Measurements from ENCODE around the gene GPR61. TPM values are rescaled to one million over a fixed set of nuclear protein-coding genes. Genes with fewer than 3 reads are reported as not detected.

Gene GPR61
- polyA plus RNA-seq, 1 donor (not counting 4 experiments of a cell fraction or from before 2014, with no cell fraction given): not detected

DNA sequence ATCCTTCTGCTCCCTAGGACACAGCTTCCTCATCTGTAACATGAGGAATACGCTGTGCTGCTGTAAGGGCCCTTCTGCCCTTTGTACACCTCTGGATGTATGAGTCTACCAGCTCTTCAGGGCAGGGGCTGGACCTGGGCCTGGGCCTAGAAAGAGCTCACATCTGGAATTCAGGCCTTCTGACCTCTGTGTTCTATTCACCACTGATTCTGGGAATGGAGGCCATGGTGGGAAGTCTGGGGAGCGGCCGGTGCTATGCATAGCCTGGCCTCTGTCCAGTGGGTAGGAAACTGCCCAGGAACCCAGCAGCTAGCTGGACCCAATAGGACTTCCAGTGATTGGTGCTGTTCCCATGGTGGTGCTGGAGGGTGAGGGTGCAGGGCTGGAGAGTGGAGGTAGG is 11.0 kb upstream of the GPR61 start:
- Histone ChIP-seq H3K4me1 (ENCODE audit: control insufficient read depth, extremely low read depth, insufficient read depth, low read length) (peaks cover 6% of the 10 kb centered on the region), H3K79me2 (ENCODE audit: control insufficient read depth, insufficient read depth, low read length) (no peaks in the 10 kb centered on the region), H2AFZ (ENCODE audit: control insufficient read depth, low read length) (no peak overlapping the region), H3K4me2 (ENCODE audit: control insufficient read depth, extremely low read depth, insufficient read depth, low read depth, low read length) (no peak overlapping the region), H3K9ac (ENCODE audit: control insufficient read depth, extremely low read depth, insufficient read depth, low read length) (no peak overlapping the region), H3K4me3 (ENCODE audit: control insufficient read depth in 2 of 3, extremely low read depth in 1 of 3, insufficient read depth in 2 of 3, low read depth in 1 of 3, low read length in 3 of 3) (no peak overlapping the region), H3K9me1 (ENCODE audit: control insufficient read depth, extremely low read depth, insufficient read depth, low read length) (no peaks in the 10 kb centered on the region), H4K20me1 (ENCODE audit: control insufficient read depth, extremely low read depth, insufficient read depth, low read length) (no peaks in the 10 kb centered on the region), H3K36me3 (ENCODE audit: control insufficient read depth in 2 of 2, extremely low read depth in 1 of 2, insufficient read depth in 2 of 2, low read length in 2 of 2) (no peaks in the 10 kb centered on the region), H3K27me3 (ENCODE audit: control insufficient read depth, extremely low read depth, insufficient read depth, low read length) (no peaks in the 10 kb centered on the region), H3K27ac (ENCODE audit: control insufficient read depth, insufficient read depth, low read length) (no peak overlapping the region), H3K9me3 (ENCODE audit: control insufficient read depth, low read depth, low read length) (no peaks in the 10 kb centered on the region)
- dilution Hi-C loops (cut with MboI; ENCODE audit: extremely low pct_ligation_motif_present, low sequenced_read_pairs): no loop called here
- FAIRE-seq (no peak), DNase-seq (ENCODE audit: low read depth, low spot score) (no peak)
- TF ChIP-seq, protein P1, sequence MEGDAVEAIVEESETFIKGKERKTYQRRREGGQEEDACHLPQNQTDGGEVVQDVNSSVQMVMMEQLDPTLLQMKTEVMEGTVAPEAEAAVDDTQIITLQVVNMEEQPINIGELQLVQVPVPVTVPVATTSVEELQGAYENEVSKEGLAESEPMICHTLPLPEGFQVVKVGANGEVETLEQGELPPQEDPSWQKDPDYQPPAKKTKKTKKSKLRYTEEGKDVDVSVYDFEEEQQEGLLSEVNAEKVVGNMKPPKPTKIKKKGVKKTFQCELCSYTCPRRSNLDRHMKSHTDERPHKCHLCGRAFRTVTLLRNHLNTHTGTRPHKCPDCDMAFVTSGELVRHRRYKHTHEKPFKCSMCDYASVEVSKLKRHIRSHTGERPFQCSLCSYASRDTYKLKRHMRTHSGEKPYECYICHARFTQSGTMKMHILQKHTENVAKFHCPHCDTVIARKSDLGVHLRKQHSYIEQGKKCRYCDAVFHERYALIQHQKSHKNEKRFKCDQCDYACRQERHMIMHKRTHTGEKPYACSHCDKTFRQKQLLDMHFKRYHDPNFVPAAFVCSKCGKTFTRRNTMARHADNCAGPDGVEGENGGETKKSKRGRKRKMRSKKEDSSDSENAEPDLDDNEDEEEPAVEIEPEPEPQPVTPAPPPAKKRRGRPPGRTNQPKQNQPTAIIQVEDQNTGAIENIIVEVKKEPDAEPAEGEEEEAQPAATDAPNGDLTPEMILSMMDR (optimal IDR thresholded peaks at IDR 0.05 in 1 of 3, IDR thresholded peaks at IDR 0.05 in 1 of 3, conservative IDR thresholded peaks at IDR 0.05 in 1 of 3; ENCODE audit: extremely low read depth in 1 of 3, insufficient read depth in 2 of 3, low read length in 3 of 3): no peak
- no peak for TF ChIP-seq EZH2 (IDR thresholded peaks at IDR 0.05; ENCODE audit: low read length)

GRCh38 chr1:109529881-109530456 is 9.7 kb upstream of the GPR61 start:
- Histone ChIP-seq H3K4me3 (ENCODE audit: control insufficient read depth in 2 of 3, extremely low read depth in 1 of 3, insufficient read depth in 2 of 3, low read depth in 1 of 3, low read length in 3 of 3) (no peak overlapping the region), H3K9me1 (ENCODE audit: control insufficient read depth, extremely low read depth, insufficient read depth, low read length) (no peaks in the 10 kb centered on the region), H3K36me3 (ENCODE audit: control insufficient read depth in 2 of 2, extremely low read depth in 1 of 2, insufficient read depth in 2 of 2, low read length in 2 of 2) (no peaks in the 10 kb centered on the region), H3K27ac (ENCODE audit: control insufficient read depth, insufficient read depth, low read length) (no peak overlapping the region), H3K4me1 (ENCODE audit: control insufficient read depth, extremely low read depth, insufficient read depth, low read length) (peaks cover 6% of the 10 kb centered on the region), H3K27me3 (ENCODE audit: control insufficient read depth, extremely low read depth, insufficient read depth, low read length) (no peaks in the 10 kb centered on the region), H2AFZ (ENCODE audit: control insufficient read depth, low read length) (no peak overlapping the region), H3K9ac (ENCODE audit: control insufficient read depth, extremely low read depth, insufficient read depth, low read length) (no peak overlapping the region), H3K4me2 (ENCODE audit: control insufficient read depth, extremely low read depth, insufficient read depth, low read depth, low read length) (no peak overlapping the region), H4K20me1 (ENCODE audit: control insufficient read depth, extremely low read depth, insufficient read depth, low read length) (no peaks in the 10 kb centered on the region), H3K79me2 (ENCODE audit: control insufficient read depth, insufficient read depth, low read length) (no peaks in the 10 kb centered on the region), H3K9me3 (ENCODE audit: control insufficient read depth, low read depth, low read length) (no peaks in the 10 kb centered on the region)
- DNase-seq (ENCODE audit: low read depth, low spot score) (no peak), FAIRE-seq (no peak)
- dilution Hi-C loops (cut with MboI; ENCODE audit: extremely low pct_ligation_motif_present, low sequenced_read_pairs): no loop called here
- TF ChIP-seq EZH2 (IDR thresholded peaks at IDR 0.05; ENCODE audit: low read length): no peak
- TF ChIP-seq, protein P1 (optimal IDR thresholded peaks at IDR 0.05 in 1 of 3, IDR thresholded peaks at IDR 0.05 in 1 of 3, conservative IDR thresholded peaks at IDR 0.05 in 1 of 3; ENCODE audit: extremely low read depth in 1 of 3, insufficient read depth in 2 of 3, low read length in 3 of 3): no peak

Measured in keratinocyte (primary cell).